Measurements from ENCODE around the gene LTBP4.

The LTBP4 gene

GRCh38 chr19:40565910-40566495, 35.2 kb upstream of the LTBP4 start:
- Histone ChIP-seq H3K4me1 (ENCODE audit: control insufficient read depth, insufficient read depth, low read length) (peaks cover 14% of the 10 kb centered on the region), H3K4me2 (ENCODE audit: low read length) (no peak overlapping the region), H3K36me3 (ENCODE audit: insufficient read depth, low read length) (no peaks in the 10 kb centered on the region), H3K27me3 (ENCODE audit: control insufficient read depth, insufficient read depth, low read length) (peaks cover 30% of the 10 kb centered on the region), H3K9ac (ENCODE audit: low read depth, low read length) (no peak overlapping the region), H3K9me3 (replicated peaks; ENCODE audit: low read length) (no peaks in the 10 kb centered on the region), H3K4me3 (ENCODE audit: low read length) (no peak overlapping the region)

- H3K36me3 ChIP-seq (ENCODE audit: insufficient read depth, low read length): no peaks in the 10 kb centered on the region
- peak overlapping the region; percentile 87 for H3K4me2 ChIP-seq (ENCODE audit: low read length)
- no peak overlapping the region for H3K9ac ChIP-seq (ENCODE audit: low read depth, low read length)
- H3K4me3 ChIP-seq (ENCODE audit: low read length): peak overlapping the region; percentile 61
- H3K27me3 ChIP-seq (ENCODE audit: control insufficient read depth, insufficient read depth, low read length): peaks cover 30% of the 10 kb centered on the region
- H3K4me1 ChIP-seq (ENCODE audit: control insufficient read depth, insufficient read depth, low read length): peaks cover 14% of the 10 kb centered on the region
- H3K9me3 ChIP-seq (replicated peaks; ENCODE audit: low read length): no peaks in the 10 kb centered on the region
Measured at GRCh38 chr19:40567040-40567749, 34.0 kb upstream of the LTBP4 start.

DNA sequence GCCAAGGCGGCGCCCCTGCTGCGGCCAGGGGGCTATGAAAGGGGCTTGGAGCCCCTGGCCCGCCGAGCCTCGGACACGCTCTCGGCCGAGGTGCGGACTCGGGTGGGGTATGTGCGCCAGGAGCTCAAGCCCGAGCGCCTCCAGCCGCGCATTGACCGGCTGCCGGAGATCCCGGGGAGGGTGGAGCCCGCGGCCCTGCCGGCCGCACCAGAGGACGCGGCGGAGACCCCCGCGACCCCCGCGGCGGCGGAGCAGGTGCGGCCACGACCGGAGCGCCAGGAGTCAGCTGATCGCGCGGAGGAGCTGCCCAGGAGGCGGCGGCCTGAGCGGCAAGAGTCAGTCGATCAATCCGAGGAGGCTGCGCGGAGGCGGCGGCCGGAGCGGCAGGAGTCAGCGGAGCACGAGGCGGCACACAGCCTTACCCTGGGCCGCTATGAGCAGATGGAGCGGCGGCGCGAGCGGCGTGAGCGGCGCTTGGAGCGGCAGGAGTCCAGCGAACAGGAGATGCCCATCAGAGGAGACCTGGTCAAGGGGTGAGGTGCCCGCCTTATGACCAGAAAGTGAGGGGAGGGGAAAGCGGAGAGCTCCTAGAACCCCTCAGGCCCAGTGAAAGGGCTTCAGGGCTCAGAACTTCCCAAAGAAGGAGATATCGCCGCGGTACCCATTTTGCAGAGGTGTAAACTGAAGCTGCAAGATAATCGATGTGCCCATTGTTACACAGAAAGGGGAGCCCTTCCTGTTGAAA, 33.2 kb upstream of the LTBP4 start:
- Histone ChIP-seq H3K4me1 (ENCODE audit: control insufficient read depth, insufficient read depth, low read length) (peaks cover 14% of the 10 kb centered on the region), H3K9ac (ENCODE audit: low read depth, low read length) (no peak overlapping the region), H3K27me3 (ENCODE audit: control insufficient read depth, insufficient read depth, low read length) (peaks cover 30% of the 10 kb centered on the region), H3K4me2 (ENCODE audit: low read length) (peak overlapping the region; percentile 87), H3K9me3 (replicated peaks; ENCODE audit: low read length) (no peaks in the 10 kb centered on the region), H3K4me3 (ENCODE audit: low read length) (peak overlapping the region; percentile 61), H3K36me3 (ENCODE audit: insufficient read depth, low read length) (no peaks in the 10 kb centered on the region)

GRCh38 chr19:40570313-40571004, 30.7 kb upstream of the LTBP4 start:
- Histone ChIP-seq H3K9ac (ENCODE audit: low read depth, low read length) (peak overlapping the region; percentile 96), H3K4me3 (ENCODE audit: low read length) (peak overlapping the region; percentile 82), H3K4me2 (ENCODE audit: low read length) (peak overlapping the region; percentile 92), H3K9me3 (replicated peaks; ENCODE audit: low read length) (no peaks in the 10 kb centered on the region), H3K4me1 (ENCODE audit: control insufficient read depth, insufficient read depth, low read length) (peaks cover 14% of the 10 kb centered on the region), H3K36me3 (ENCODE audit: insufficient read depth, low read length) (no peaks in the 10 kb centered on the region), H3K27me3 (ENCODE audit: control insufficient read depth, insufficient read depth, low read length) (peaks cover 22% of the 10 kb centered on the region)

DNA sequence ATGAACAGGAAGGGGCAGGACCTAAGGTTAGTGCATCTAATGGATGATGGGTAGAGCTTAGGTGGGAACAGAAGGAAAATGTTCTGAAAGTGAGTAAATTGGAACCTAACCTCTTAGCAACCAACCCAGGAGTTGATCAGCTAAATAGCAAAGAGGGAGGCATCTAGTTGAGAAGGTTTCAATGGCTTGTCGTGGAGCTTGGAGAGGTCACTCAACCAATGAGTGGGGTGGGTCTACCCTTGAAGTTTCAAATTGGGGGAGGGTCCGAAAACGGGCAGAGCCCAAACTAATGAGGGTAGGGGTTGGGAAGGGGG, 30.2 kb upstream of the LTBP4 start:
- peaks cover 14% of the 10 kb centered on the region for H3K4me1 ChIP-seq (ENCODE audit: control insufficient read depth, insufficient read depth, low read length)

GRCh38 chr19:40571831-40572495, 29.2 kb upstream of the LTBP4 start:
- no peak overlapping the region for H3K9ac ChIP-seq (ENCODE audit: low read depth, low read length)
- peaks cover 13% of the 10 kb centered on the region for H3K27me3 ChIP-seq (ENCODE audit: control insufficient read depth, insufficient read depth, low read length)
- H3K4me3 ChIP-seq (ENCODE audit: low read length): no peak overlapping the region
- peaks cover 14% of the 10 kb centered on the region for H3K4me1 ChIP-seq (ENCODE audit: control insufficient read depth, insufficient read depth, low read length)
- no peaks in the 10 kb centered on the region for H3K36me3 ChIP-seq (ENCODE audit: insufficient read depth, low read length)
- H3K4me2 ChIP-seq (ENCODE audit: low read length): no peak overlapping the region
- no peaks in the 10 kb centered on the region for H3K9me3 ChIP-seq (replicated peaks; ENCODE audit: low read length)

More for the DNA sequence above, 30.2 kb upstream of the LTBP4 start:
- peak overlapping the region; percentile 21 for H3K4me2 ChIP-seq (ENCODE audit: low read length)
- H3K4me3 ChIP-seq (ENCODE audit: low read length): no peak overlapping the region
- H3K9ac ChIP-seq (ENCODE audit: low read depth, low read length): no peak overlapping the region
- H3K27me3 ChIP-seq (ENCODE audit: control insufficient read depth, insufficient read depth, low read length): peaks cover 17% of the 10 kb centered on the region
- H3K36me3 ChIP-seq (ENCODE audit: insufficient read depth, low read length): no peaks in the 10 kb centered on the region
- H3K9me3 ChIP-seq (replicated peaks; ENCODE audit: low read length): no peaks in the 10 kb centered on the region

- Histone ChIP-seq H3K9me3 (replicated peaks; ENCODE audit: low read length) (no peaks in the 10 kb centered on the region), H3K4me2 (ENCODE audit: low read length) (no peak overlapping the region), H3K27me3 (ENCODE audit: control insufficient read depth, insufficient read depth, low read length) (no peaks in the 10 kb centered on the region), H3K4me3 (ENCODE audit: low read length) (no peak overlapping the region), H3K36me3 (ENCODE audit: insufficient read depth, low read length) (peaks cover 16% of the 10 kb centered on the region), H3K4me1 (ENCODE audit: control insufficient read depth, insufficient read depth, low read length) (peaks cover 4% of the 10 kb centered on the region), H3K9ac (ENCODE audit: low read depth, low read length) (no peak overlapping the region)
Measured at GRCh38 chr19:40575326-40575725, 25.8 kb upstream of the LTBP4 start.

- Histone ChIP-seq H3K9me3 (replicated peaks; ENCODE audit: low read length) (no peaks in the 10 kb centered on the region), H3K9ac (ENCODE audit: low read depth, low read length) (no peak overlapping the region), H3K4me3 (ENCODE audit: low read length) (peak overlapping the region; percentile 79), H3K27me3 (ENCODE audit: control insufficient read depth, insufficient read depth, low read length) (no peaks in the 10 kb centered on the region), H3K4me1 (ENCODE audit: control insufficient read depth, insufficient read depth, low read length) (peaks cover 4% of the 10 kb centered on the region), H3K36me3 (ENCODE audit: insufficient read depth, low read length) (peaks cover 25% of the 10 kb centered on the region), H3K4me2 (ENCODE audit: low read length) (peak overlapping the region; percentile 92)
Measured at GRCh38 chr19:40576151-40576584, 25.0 kb upstream of the LTBP4 start.

DNA sequence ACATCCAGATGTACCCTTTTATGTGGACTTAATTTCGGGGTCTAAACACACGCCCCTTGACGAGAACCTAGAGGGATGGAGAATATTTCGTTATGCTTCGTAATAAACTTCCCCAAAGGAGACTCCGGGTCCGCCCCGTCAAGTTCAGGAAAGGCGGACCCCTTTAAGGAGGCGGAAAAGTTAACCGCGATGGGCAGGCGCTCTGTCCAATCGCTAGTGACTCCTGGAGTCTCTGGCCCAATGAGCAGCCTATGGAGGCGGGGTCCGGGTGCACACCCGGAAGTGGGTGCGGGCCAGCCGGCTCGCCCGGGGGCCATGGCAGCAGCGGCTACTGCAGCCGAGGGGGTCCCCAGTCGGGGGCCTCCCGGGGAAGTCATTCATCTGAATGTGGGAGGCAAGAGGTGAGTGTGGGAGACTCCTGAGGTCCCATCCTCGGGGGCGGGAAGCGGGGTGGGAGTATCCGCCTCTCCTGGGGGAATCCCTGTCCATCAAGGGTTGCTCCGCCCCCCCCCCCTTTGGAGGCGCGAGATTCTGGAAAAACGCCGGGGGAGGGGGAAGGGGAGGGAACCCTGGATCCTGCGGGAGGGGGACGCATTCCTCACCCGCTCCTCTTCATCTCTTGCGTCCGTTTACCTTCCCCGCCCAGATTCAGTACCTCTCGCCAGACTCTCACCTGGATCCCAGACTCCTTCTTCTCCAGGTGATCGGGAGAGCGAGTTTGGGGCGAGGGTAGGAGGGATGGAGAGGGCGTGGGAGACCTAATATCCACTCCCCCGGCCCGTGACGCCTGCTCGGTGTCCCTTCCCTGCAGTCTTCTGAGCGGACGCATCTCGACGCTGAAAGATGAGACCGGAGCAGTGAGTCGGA, 24.4 kb upstream of the LTBP4 start, which contains the start of gene SHKBP1:
SHKBP1 (plus strand) TSS at position 289 of the 867 bp plus-strand sequence; CDS start at position 316, 27 bp downstream.
- H3K27me3 ChIP-seq (ENCODE audit: control insufficient read depth, insufficient read depth, low read length): no peaks in the 10 kb centered on the region
- peaks cover 4% of the 10 kb centered on the region for H3K4me1 ChIP-seq (ENCODE audit: control insufficient read depth, insufficient read depth, low read length)
- H3K4me3 ChIP-seq (ENCODE audit: low read length): peak within 1 kb of the TSS; percentile 79
- peak within 1 kb of the TSS; percentile 92 for H3K4me2 ChIP-seq (ENCODE audit: low read length)
- peaks cover 27% of the 10 kb centered on the region for H3K36me3 ChIP-seq (ENCODE audit: insufficient read depth, low read length)
- peak within 1 kb of the TSS; percentile 79 for H3K9ac ChIP-seq (ENCODE audit: low read depth, low read length)
- no peaks in the 10 kb centered on the region for H3K9me3 ChIP-seq (replicated peaks; ENCODE audit: low read length)

GRCh38 chr19:40578442-40578908, 22.7 kb upstream of the LTBP4 start:
- no peaks in the 10 kb centered on the region for H3K9me3 ChIP-seq (replicated peaks; ENCODE audit: low read length)
- H3K9ac ChIP-seq (ENCODE audit: low read depth, low read length): no peak overlapping the region
- H3K4me2 ChIP-seq (ENCODE audit: low read length): no peak overlapping the region
- H3K4me3 ChIP-seq (ENCODE audit: low read length): no peak overlapping the region
- peaks cover 4% of the 10 kb centered on the region for H3K4me1 ChIP-seq (ENCODE audit: control insufficient read depth, insufficient read depth, low read length)
- H3K27me3 ChIP-seq (ENCODE audit: control insufficient read depth, insufficient read depth, low read length): no peaks in the 10 kb centered on the region
- H3K36me3 ChIP-seq (ENCODE audit: insufficient read depth, low read length): peaks cover 30% of the 10 kb centered on the region

Measured in skeletal muscle satellite cell (primary cell).